GM21786 (cell line): ENCODE data around the gene GMDS.

Experiments used
- ATAC-seq: cut with Tn5 transposase; IDR thresholded peaks from one replicate; pipeline ENCODE4 v1.9.1; 2021; ENCODE audit not compliant: unreplicated experiment

The GMDS gene

GRCh38 chr6:1817033-1817761 is 428.2 kb downstream of the GMDS start:
- no peak for ATAC-seq

DNA sequence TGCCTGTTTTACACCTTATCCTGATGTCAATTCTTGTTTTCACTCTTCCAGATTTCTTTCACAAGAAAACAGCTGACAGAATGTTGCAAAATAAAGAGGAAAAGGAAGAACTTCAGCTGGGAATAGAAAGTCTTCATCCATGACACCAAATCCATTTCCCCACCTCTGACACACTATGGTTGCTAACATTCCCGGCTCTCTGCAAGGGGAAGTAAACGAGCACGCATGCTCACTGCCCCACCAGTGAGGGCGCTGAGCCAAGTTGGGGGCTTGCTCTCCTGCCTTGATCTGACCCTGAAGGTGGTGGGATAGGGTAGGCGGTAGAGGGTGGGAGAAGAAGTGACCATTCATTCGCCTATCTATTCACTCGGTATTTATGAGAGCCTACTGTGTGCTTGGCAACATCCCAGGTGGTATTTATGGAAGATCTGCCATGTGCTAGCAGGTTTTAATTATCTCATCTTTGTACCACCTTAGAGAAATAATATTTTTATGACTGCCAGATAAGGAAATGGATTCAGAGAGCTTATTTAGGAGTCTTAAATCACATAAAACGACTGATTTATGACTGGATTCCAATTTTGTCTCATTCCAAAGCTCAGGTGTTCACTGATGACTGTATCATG is 429.5 kb downstream of the GMDS start:
- no peak for ATAC-seq

DNA sequence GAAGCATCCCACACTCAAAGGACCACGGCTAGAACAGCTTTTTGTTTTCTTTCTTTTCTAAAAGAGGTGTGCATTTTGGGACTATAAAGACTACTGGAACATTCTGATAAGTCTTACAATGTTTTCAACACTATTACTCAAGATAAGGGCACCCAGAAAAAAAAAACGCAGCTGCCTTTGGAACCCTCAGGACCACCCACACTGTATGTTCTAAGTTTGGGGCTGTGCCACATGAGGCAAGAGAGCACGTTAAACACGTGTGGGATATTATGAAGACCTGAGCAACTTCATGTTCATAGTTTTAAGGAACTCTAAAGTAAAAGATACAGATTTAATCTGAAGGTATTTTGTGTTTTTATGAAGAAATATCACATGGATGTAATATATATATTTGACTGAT is 431.1 kb downstream of the GMDS start:
- no peak for ATAC-seq

DNA sequence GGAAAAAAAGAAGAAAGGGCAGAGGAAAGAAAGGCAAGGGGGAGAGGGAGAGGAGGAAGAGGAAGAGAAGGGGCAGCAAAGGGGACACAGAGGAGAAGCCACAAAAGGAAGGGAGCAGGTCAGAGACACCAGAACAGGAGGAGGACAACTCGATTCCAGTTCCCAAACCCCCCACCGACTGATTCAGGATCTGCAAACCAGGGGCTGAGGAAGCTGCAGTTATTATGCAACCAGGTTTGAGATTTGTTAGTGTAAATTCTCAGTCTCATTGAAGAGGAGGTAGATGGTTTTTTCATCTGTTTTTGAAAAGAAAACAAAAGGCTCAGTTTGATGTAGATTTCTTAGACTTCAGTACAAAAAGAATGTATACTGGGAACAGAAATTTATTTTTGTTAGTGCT is 432.9 kb downstream of the GMDS start:
- no peak for ATAC-seq

GRCh38 chr6:1812034-1812433 is 433.4 kb downstream of the GMDS start:
- no peak for ATAC-seq

- ATAC-seq: no peak
Observed at GRCh38 chr6:1810880-1811279, 434.5 kb downstream of the GMDS start.

- no peak for ATAC-seq
Observed at GRCh38 chr6:1809291-1809988, 436.0 kb downstream of the GMDS start.

GRCh38 chr6:1806935-1807334 is 438.5 kb downstream of the GMDS start:
- ATAC-seq: no peak

DNA sequence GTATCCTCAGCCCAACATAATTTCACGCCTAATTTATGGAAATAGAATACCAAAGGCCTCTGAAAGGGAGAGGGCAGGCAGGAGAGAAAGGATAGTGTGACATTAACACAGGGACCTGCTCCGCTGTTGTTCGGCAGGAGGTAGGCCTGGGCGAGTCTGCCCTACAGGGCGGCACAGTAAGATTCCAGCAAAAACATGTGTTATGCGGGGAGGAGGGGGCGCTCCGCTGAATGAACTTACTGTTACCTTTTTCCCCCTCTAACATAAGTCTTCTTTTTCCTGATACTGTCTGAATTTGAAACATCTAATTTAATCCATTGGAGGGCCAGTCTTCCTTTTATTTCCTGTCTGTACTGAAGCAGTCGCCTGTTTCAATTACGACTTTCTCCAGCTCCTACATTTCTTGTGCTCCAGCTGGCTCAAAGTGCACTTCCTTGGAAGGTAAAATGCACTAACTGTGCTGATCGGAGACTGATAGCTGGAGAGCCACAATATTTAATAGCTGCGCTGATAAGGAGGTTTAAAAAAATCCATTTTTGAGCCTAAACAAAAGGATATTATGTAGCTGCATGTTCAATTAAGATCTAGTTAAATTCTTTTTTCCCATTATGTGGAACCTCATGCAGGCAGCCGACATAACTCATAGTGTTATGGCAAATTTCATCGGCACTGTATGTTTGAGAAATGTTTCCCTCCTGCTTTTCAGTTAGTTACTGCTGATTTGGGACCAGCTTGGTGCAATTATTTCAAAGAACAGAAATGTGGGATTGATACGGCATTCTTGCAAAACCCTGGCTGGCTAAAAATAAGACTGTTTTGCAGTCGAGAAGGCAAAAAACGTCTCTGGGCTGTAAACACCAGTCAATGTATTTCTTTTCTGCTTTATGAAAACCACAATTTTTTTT is 442.7 kb downstream of the GMDS start:
- ATAC-seq: no peak

- no peak for ATAC-seq
Observed at GRCh38 chr6:1801401-1801800, 444.0 kb downstream of the GMDS start.

GRCh38 chr6:1800845-1801244 is 444.6 kb downstream of the GMDS start:
- ATAC-seq: no peak

DNA sequence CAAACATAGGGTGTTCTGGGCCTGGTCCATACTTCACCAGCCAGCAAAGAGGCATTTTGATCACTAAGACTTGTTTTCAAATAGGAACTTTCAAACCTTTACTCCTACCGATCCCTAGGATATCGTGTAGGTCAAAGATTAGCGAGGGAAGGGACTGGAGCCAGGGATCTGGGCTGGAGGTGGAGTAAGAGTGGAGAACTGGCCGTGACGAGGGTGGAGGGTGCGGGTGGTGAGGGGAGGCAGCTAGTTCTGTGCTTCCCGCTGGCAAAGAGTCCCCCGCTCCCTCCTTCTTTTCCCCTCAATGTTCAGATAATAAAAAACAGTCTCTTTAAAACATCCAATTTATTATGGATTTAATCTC is 446.5 kb downstream of the GMDS start:
- ATAC-seq: no peak

GRCh38 chr6:1798303-1798964 is 447.0 kb downstream of the GMDS start:
- ATAC-seq: no peak

- ATAC-seq: no peak
Observed at GRCh38 chr6:1797801-1798200, 447.6 kb downstream of the GMDS start.

DNA sequence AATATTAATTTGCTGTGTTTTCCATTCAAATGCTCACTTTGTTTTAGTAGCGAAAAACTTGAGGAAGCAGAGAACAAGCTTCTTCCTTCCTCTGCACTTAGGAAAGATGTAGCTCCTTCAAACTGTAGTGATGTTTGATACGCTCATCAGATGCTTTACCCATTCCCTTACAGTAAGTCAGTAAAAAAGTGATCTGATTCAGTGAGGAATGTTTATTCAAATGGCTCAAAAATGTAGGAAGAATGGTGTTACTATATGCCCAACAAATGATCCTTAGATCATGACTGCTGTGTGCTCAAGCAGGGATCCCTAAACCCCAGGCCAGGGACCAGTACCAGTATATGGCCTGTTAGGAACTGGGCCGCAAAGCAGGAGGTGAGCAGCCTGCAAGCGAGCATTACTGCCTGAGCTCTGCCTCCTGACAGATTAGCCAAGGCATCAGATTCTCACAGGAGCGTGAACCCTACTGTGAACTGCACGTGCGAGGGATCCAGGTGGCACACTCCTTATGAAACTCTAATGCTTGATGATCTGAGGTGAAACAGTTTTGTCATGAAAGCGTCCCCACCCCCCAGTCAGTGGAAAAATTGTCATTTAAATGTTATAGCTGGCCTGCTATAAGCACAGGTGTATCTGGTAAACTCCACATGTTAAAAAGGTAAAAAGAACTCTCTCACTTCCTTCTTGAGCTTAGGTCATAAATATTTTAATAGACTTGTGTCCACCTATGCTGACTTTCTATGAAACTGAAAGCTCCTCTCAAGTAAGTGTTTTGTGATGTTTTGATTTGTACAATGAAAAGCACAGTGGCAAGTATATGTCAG is 448.5 kb downstream of the GMDS start:
- peak; percentile 79 for ATAC-seq

DNA sequence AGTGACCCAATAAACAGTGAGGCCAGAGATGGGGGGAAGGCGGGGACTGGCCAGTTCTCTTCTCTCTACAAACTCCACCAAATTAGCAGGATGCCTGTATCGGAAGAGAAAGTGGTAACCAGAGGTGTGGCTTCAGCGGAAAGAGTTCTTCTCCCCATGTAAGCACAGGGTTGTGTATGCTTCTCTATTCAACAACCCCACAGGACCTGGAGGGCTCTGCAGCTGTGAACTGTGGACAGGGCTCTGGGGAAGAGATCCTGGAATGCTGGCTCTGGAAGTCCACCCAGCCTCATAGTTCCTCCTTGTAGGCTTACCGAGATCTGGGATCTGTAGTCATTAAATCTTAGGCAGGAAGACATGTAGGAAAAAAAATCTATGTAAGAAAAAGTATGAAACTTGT is 449.5 kb downstream of the GMDS start:
- ATAC-seq: no peak

DNA sequence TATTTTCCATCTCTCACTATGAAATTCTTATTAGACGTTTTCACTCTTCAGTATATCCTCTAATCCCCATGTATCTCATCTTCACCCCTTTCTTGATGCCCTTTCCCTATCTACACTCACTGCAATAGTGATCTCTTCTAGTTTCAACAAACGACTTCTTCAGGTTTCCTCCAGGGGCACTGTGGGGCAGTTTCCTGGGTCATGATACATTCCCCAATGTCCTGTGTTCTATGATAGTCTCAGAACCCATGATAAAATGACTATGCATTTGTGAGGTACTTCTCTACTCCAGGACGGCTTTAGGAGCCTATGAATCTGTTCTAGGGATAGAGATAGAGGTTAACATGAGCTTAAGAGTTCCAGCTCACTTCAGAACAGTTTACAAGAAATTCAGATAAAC is 452.4 kb downstream of the GMDS start:
- no peak for ATAC-seq

- ATAC-seq: no peak
Observed at GRCh38 chr6:1790684-1791083, 454.7 kb downstream of the GMDS start.

DNA sequence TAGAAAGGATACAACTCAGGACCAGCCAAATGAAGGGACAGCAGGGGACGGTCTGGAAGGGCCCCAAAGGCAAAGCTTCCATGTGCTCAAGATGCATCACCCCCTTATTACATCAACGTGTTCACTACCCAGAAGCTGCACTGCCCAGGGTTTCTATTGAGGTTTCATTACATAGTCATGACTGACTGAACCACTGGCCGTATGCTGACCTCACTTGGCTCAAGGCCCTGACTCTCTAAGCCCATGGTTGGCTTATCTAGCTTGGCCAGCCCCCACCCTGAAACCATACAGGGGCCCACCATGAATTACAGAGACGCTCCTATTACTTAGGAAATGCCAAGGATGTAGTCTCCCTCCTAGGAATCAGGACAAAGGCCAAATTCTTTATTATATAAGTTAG is 456.3 kb downstream of the GMDS start:
- no peak for ATAC-seq

DNA sequence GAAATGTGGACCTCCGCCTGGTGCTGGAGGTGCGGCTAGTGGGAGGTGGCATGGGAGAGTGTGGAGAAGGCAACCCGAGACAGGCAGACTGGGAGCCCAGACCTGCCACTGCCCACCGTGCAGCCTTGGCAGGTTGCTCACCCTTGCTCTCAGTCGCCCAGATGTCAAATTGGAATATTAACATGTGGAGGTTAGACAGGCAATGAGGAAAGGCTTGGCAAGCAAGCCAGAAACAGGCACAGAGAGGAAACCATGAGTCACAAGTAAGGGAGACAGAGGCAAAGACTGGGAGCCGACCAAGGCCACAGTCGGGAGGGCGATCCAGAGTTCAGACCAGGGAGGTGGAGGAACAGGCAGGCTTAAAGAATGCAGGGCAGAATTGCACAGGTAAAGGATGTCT is 457.5 kb downstream of the GMDS start:
- ATAC-seq: no peak
